Keratinocyte (primary cell): ENCODE data around the gene KRTAP4-4. TPM values are rescaled to one million over a fixed set of nuclear protein-coding genes. Genes with fewer than 3 reads are reported as not detected.
"Not testable (repeated sequence)": the region's sequence is repeated elsewhere in the genome, so short reads cannot be mapped to it uniquely, and the experiment has no call there.

Experiments used
- DNase-seq: peaks from one replicate; pipeline ENCODE4 v3.0.0-alpha.2; 2011; ENCODE audit warnings: low read depth, missing footprints, low spot score
- FAIRE-seq: peaks from 2 replicates; lab custom pipeline; 2011; peaks lifted over from hg19 to GRCh38; lab: Jason Lieb, UNC
- H2AFZ ChIP-seq: 2 replicates; pipeline ENCODE4 v1.6.0; 2012; ENCODE audit warnings: low read length, control low read depth, inconsistent platforms; ENCODE audit not compliant: control insufficient read depth
- H3K27ac ChIP-seq: 2 replicates; pipeline ENCODE4 v1.5.1; 2011; ENCODE audit warnings: low read length; ENCODE audit not compliant: control insufficient read depth, insufficient read depth
- H3K27me3 ChIP-seq: 3 replicates; pipeline ENCODE4 v1.6.0; 2011; ENCODE audit warnings: low read length; ENCODE audit not compliant: control insufficient read depth, insufficient read depth; ENCODE audit errors: extremely low read depth
- H3K36me3 ChIP-seq, 2 experiments: 2 replicates in 1 of 2; 3 replicates in 1 of 2; pipeline ENCODE4 v1.5.1; 2011; ENCODE audit warnings: low read length in 2 of 2, mild to moderate bottlenecking in 1 of 2; ENCODE audit not compliant: control insufficient read depth in 2 of 2, insufficient read depth in 2 of 2; ENCODE audit errors: extremely low read depth in 1 of 2
- H3K4me1 ChIP-seq: 3 replicates; pipeline ENCODE4 v1.5.1; 2011; ENCODE audit warnings: low read length; ENCODE audit not compliant: control insufficient read depth, insufficient read depth; ENCODE audit errors: extremely low read depth
- H3K4me2 ChIP-seq: 3 replicates; pipeline ENCODE4 v1.6.0; 2011; ENCODE audit warnings: low read depth, low read length; ENCODE audit not compliant: control insufficient read depth, insufficient read depth; ENCODE audit errors: extremely low read depth
- H3K4me3 ChIP-seq, 3 experiments: fragments of 200-600 bp in 1 of 3; sonication (generic) in 1 of 3; 2 replicates in 2 of 3; 3 replicates in 1 of 3; pipeline ENCODE4 v1.5.1; 2011 to 2016; ENCODE audit warnings: low read length in 3 of 3, mild to moderate bottlenecking in 3 of 3, control low read depth in 2 of 3, inconsistent platforms in 1 of 3, low read depth in 1 of 3, mixed read lengths in 1 of 3, mixed run types in 1 of 3, moderate library complexity in 1 of 3; ENCODE audit not compliant: control insufficient read depth in 2 of 3, insufficient read depth in 2 of 3; ENCODE audit errors: extremely low read depth in 1 of 3
- H3K79me2 ChIP-seq: 2 replicates; pipeline ENCODE4 v1.6.0; 2012; ENCODE audit warnings: low read length; ENCODE audit not compliant: control insufficient read depth, insufficient read depth
- H3K9ac ChIP-seq: 3 replicates; pipeline ENCODE4 v1.6.0; 2011; ENCODE audit warnings: low read length; ENCODE audit not compliant: control insufficient read depth, insufficient read depth; ENCODE audit errors: extremely low read depth
- H3K9me1 ChIP-seq: 3 replicates; pipeline ENCODE4 v1.6.0; 2011; ENCODE audit warnings: low read length; ENCODE audit not compliant: control insufficient read depth, insufficient read depth; ENCODE audit errors: extremely low read depth
- H3K9me3 ChIP-seq: 2 replicates; pipeline ENCODE4 v1.5.1; 2012; ENCODE audit warnings: low read depth, low read length; ENCODE audit not compliant: control insufficient read depth
- H4K20me1 ChIP-seq: 3 replicates; pipeline ENCODE4 v1.6.0; 2011; ENCODE audit warnings: low read length; ENCODE audit not compliant: control insufficient read depth, insufficient read depth; ENCODE audit errors: extremely low read depth
- EZH2 ChIP-seq: IDR thresholded peaks from one replicate; pipeline ENCODE4 v1.6.1; 2012; ENCODE audit warnings: inconsistent platforms, mild to moderate bottlenecking, low read length, moderate library complexity
- dilution Hi-C: fragments of 300-500 bp; cut with MboI; formaldehyde crosslinking; loops from one replicate; pipeline ENCODE4 v1.7.0; 2020; ENCODE audit warnings: low sequenced_read_pairs; ENCODE audit not compliant: extremely low pct_ligation_motif_present
- polyA plus RNA-seq, 5 experiments: library from polyadenylated mRNA; depleted of rRNA in 3 of 5; stranded (reverse) in 3 of 5; stranded (forward) in 1 of 5; unstranded in 1 of 5; fragments of >200 nt; gene quantifications; 1 replicate in 1 of 5; 2 replicates in 3 of 5; 3 replicates in 1 of 5; pipeline versions ENCODE4 v1.2.1 to v1.2.3, GENCODE V29; 2011 to 2012; ENCODE audit warnings: missing spikeins in 2 of 5, low read depth in 1 of 5, low replicate concordance in 1 of 5
- TF ChIP-seq, protein P1 (sequence below), 3 experiments: IDR thresholded peaks in 1 of 3; conservative IDR thresholded peaks in 1 of 3; optimal IDR thresholded peaks in 1 of 3; 2 replicates in 2 of 3; 3 replicates in 1 of 3; pipeline versions ENCODE3 to v1.5.1; 2011; ENCODE audit warnings: low read length in 3 of 3, mild to moderate bottlenecking in 3 of 3, moderate library complexity in 2 of 3, control low read depth in 1 of 3, inconsistent platforms in 1 of 3; ENCODE audit not compliant: insufficient read depth in 2 of 3; ENCODE audit errors: extremely low read depth in 1 of 3

Gene KRTAP4-4
- polyA plus RNA-seq, 1 donor (not counting 4 experiments of a cell fraction or from before 2014, with no cell fraction given) = not detected

DNA sequence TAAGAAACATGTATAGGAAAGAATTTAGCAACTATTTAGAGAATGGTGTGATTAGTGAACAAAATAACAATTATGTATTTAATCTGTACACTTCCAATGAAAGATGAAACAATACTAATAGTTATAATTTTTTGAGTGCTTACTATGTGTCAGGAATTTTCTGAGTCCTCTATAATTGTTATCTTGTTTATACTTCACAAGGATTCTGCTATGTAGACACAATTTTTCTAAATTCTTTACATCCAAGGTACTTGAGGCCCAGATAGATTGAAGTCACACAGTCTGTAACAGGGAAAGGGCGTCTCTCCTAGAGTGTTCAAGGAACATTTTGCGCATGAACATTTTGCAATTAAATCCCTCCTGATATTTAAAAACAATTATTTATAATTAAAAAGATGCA lies 35.5 kb downstream of the KRTAP4-4 start:
- no peak overlapping the region for H3K4me2 ChIP-seq
- no peaks in the 10 kb centered on the region for H3K9me3 ChIP-seq
- no peak overlapping the region for H2AFZ ChIP-seq
- dilution Hi-C loops = no loop called here
- H3K4me3 ChIP-seq = no peak overlapping the region
- TF ChIP-seq EZH2 = no peak
- TF ChIP-seq, protein P1, sequence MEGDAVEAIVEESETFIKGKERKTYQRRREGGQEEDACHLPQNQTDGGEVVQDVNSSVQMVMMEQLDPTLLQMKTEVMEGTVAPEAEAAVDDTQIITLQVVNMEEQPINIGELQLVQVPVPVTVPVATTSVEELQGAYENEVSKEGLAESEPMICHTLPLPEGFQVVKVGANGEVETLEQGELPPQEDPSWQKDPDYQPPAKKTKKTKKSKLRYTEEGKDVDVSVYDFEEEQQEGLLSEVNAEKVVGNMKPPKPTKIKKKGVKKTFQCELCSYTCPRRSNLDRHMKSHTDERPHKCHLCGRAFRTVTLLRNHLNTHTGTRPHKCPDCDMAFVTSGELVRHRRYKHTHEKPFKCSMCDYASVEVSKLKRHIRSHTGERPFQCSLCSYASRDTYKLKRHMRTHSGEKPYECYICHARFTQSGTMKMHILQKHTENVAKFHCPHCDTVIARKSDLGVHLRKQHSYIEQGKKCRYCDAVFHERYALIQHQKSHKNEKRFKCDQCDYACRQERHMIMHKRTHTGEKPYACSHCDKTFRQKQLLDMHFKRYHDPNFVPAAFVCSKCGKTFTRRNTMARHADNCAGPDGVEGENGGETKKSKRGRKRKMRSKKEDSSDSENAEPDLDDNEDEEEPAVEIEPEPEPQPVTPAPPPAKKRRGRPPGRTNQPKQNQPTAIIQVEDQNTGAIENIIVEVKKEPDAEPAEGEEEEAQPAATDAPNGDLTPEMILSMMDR (optimal IDR thresholded peaks at IDR 0.05 in 1 of 3, IDR thresholded peaks at IDR 0.05 in 1 of 3, conservative IDR thresholded peaks at IDR 0.05 in 1 of 3; ENCODE audit: extremely low read depth in 1 of 3, insufficient read depth in 2 of 3, low read length in 3 of 3) = no peak
- H3K36me3 ChIP-seq = no peaks in the 10 kb centered on the region
- FAIRE-seq = no peak
- H4K20me1 ChIP-seq = no peaks in the 10 kb centered on the region
- H3K27ac ChIP-seq = no peak overlapping the region
- H3K27me3 ChIP-seq = no peaks in the 10 kb centered on the region
- H3K9ac ChIP-seq = no peak overlapping the region
- no peaks in the 10 kb centered on the region for H3K79me2 ChIP-seq
- no peak for DNase-seq
- no peaks in the 10 kb centered on the region for H3K9me1 ChIP-seq
- peaks cover 6% of the 10 kb centered on the region for H3K4me1 ChIP-seq

DNA sequence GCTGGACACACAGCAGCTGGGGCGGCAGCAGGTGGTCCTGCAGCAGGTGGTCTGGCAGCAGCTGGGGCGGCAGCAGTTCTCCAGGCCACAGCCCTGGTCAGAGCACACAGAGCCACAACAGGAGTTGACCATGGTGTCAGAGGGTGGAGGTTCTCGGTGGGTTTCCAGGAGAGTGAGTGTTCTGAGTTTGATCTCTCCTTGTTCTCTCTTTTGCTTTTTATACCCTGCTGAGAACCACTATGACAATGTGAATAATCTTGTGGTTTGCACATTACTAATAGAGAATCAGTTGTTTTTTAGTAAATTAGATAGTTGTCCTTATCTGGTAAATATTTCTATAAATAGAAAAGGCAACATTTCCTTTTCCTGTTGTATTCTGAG lies 36.6 kb downstream of the KRTAP4-4 start, which contains the start of gene KRTAP4-12:
Gene KRTAP4-12 (minus strand): TSS at position 192 of the 381 bp plus-strand sequence. CDS start 60 bp downstream, at position 132.
- H3K27ac ChIP-seq, FAIRE-seq, H3K4me3 ChIP-seq, H3K79me2 ChIP-seq, H3K9me3 ChIP-seq, DNase-seq, H3K27me3 ChIP-seq, H3K9me1 ChIP-seq, H3K4me1 ChIP-seq, H3K4me2 ChIP-seq, dilution Hi-C loops, H3K9ac ChIP-seq, H2AFZ ChIP-seq, H4K20me1 ChIP-seq, H3K36me3 ChIP-seq: not testable (repeated sequence)

DNA sequence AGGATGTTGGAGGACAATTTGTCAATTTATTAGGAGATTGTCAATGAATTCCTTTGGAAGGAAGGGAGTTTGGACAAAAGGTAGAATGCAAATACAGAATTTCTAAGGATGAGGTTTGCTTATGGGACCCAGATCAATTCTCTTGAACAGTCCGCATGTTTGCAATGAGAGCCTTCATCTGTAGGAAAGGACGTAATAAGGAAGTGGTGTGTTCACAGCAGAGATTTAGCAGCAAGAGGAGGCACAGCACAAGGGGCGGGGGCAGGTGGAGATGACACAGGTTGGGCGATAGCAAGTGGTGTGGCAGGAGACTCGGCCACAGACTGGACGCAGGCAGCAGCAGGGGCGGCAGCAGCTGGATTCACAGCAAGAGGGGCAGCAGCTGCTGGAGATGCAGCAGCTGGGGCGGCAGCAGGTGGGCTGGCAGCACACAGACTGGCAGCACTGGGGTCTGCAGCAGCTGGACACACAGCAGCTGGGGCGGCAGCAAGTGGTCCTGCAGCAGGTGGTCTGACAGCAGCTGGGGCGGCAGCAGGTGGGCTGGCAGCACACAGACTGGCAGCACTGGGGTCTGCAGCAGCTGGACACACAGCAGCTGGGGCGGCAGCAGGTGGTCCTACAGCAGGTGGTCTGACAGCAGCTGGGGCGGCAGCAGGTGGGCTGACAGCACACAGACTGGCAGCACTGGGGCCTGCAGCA lies 37.1 kb downstream of the KRTAP4-4 start:
- not testable (repeated sequence) for FAIRE-seq

More for the DNA sequence above, 37.1 kb downstream of the KRTAP4-4 start:
- H3K79me2 ChIP-seq, H3K9me1 ChIP-seq, H3K4me1 ChIP-seq, H3K4me2 ChIP-seq, H3K4me3 ChIP-seq, H3K9me3 ChIP-seq, DNase-seq, dilution Hi-C loops, H3K27me3 ChIP-seq, H3K36me3 ChIP-seq, H2AFZ ChIP-seq, H4K20me1 ChIP-seq, H3K27ac ChIP-seq, H3K9ac ChIP-seq: not testable (repeated sequence)
